ENCODE results near the gene SMAD3. TPM values are rescaled to one million over a fixed set of nuclear protein-coding genes. Genes with fewer than 3 reads are reported as not detected.

Gene SMAD3
- total RNA-seq, 2 donors from 2014 or later = 47.4 to 68.9 TPM

DNA sequence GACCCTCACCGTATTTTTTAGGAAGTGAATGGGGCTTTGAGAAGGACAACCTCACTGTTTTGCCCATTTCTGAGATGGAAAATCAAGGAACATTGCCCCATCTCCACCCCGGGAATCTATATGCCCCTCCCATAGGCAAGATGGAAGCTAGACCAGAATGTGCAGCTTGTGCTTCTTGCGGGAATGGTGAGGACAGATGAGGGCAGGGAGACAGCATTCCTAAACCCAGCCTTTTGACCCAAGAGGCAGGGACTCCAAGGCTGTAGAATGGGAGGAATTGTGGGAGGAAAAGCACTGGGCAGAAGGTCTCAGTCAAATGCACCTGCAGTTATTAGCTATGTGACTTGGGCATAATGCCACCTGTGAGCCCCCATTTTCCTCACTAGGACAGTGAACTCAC is 66.9 kb downstream of the SMAD3 start:
- Mint-ChIP-seq H3K27me3 (ENCODE audit: low read depth) (no peaks in the 10 kb centered on the region), H3K36me3 (ENCODE audit: insufficient read depth in 2 of 2) (peaks cover 2% of the 10 kb centered on the region in 2 donors), H3K27ac (no peak overlapping the region), H3K4me1 (ENCODE audit: low read depth) (peaks cover 99% of the 10 kb centered on the region), H3K4me3 (no peak overlapping the region), H3K9me3 (no peaks in the 10 kb centered on the region)
- no peak for ATAC-seq (replicated peaks in 1 of 2)
- DNase-seq = no peak

DNA sequence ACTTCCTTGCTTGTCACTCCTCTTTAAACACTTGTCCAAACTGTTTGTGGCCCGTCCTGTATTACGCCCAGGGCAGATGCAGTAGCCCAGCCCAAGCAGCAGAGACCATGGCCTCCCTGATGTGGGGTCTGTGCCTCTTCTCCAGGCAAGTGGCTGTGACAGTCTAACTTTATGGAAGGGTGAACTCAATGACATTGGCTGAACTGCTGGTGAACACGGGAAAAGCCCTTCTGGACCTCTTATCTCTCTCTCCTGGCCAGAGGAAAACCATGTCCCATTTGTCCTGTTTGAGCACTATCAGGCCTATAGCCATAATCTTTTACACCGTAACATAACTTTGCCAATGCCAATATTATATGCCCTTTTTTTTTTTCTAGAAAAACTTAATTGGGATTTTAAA is 67.6 kb downstream of the SMAD3 start:
- Mint-ChIP-seq H3K27ac (peak overlapping the region; percentile 79), H3K36me3 (ENCODE audit: insufficient read depth in 2 of 2) (peaks cover 0 to 2% of the 10 kb centered on the region in 2 donors), H3K4me3 (peak overlapping the region in 1 of 2 donors; percentile 95), H3K27me3 (ENCODE audit: low read depth) (no peaks in the 10 kb centered on the region), H3K9me3 (no peaks in the 10 kb centered on the region), H3K4me1 (ENCODE audit: low read depth) (peaks cover 99% of the 10 kb centered on the region)
- DNase-seq = no peak
- ATAC-seq (replicated peaks in 1 of 2) = no peak

DNA sequence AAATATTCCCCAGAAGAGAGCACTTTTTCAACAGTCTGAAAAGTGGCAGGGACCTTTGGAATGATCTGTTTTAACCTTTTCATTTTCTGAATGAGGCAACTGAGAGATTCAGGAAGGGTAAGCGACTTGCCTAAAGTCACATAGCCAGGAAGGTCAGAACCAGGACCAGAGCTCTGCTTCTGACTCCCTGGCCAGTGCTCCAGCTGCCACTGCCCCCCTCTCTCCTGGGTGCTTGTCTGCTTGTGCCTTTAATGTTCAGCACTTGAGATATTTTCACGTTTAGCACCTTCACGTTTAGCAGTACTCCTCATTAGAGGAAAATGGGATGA is 68.3 kb downstream of the SMAD3 start:
- DNase-seq (no peak), ATAC-seq (replicated peaks in 1 of 2) (peak; percentile 2 to 4)
- no peaks in the 10 kb centered on the region for H3K27me3 Mint-ChIP-seq (ENCODE audit: low read depth)
- H3K4me1 Mint-ChIP-seq (ENCODE audit: low read depth) = peaks cover 99% of the 10 kb centered on the region
- H3K4me3 Mint-ChIP-seq = peak overlapping the region; percentile 90 to 95
- no peaks in the 10 kb centered on the region for H3K9me3 Mint-ChIP-seq
- peaks cover 0 to 2% of the 10 kb centered on the region in 2 donors for H3K36me3 Mint-ChIP-seq (ENCODE audit: insufficient read depth in 2 of 2)
- peak overlapping the region; percentile 99 for H3K27ac Mint-ChIP-seq

DNA sequence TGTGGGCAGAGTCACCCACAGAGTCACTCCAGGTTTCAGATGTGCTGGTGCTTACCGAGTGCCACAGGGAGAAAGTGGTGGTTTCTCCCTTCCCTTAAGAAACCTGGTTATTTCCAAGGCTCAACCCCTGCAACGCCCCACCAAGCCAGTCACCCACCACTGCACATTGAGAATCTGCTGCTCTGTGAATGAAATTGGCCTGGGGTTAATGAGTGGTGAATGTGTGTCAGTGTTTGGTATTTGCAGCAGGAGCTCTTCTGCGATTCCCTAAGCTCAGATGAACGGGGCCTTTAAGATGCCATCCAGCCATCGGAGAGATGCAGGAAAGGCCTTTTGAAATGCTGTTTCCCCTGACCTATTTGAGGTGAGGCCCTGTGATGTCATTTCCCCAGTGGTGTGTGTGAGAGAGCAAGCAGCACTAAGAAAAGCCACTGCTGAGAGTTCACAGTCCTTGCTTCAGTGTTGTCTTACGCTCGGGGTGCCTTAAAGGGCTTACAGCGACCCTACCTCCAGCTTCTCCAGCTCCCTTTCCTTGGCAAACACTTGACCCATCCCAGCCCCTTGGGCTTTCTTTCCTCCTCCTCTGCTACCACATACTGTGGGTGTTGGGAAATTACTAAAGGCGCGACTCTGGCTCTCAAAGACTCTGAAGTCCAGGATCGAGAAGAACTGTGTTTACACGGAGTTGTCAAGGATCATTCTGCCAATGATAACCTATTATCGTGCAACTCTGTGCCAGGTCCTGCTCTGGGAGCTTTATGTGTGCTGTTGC is 68.9 kb downstream of the SMAD3 start:
- Mint-ChIP-seq H3K4me3 (peak overlapping the region; percentile 90 to 95), H3K4me1 (ENCODE audit: low read depth) (peaks cover 95% of the 10 kb centered on the region), H3K36me3 (ENCODE audit: insufficient read depth in 2 of 2) (peaks cover 0 to 2% of the 10 kb centered on the region in 2 donors), H3K9me3 (no peaks in the 10 kb centered on the region), H3K27me3 (ENCODE audit: low read depth) (no peaks in the 10 kb centered on the region), H3K27ac (peak overlapping the region; percentile 99)
- DNase-seq (peak; percentile 67 to 72), ATAC-seq (replicated peaks in 1 of 2) (peak; percentile 86 to 90)

DNA sequence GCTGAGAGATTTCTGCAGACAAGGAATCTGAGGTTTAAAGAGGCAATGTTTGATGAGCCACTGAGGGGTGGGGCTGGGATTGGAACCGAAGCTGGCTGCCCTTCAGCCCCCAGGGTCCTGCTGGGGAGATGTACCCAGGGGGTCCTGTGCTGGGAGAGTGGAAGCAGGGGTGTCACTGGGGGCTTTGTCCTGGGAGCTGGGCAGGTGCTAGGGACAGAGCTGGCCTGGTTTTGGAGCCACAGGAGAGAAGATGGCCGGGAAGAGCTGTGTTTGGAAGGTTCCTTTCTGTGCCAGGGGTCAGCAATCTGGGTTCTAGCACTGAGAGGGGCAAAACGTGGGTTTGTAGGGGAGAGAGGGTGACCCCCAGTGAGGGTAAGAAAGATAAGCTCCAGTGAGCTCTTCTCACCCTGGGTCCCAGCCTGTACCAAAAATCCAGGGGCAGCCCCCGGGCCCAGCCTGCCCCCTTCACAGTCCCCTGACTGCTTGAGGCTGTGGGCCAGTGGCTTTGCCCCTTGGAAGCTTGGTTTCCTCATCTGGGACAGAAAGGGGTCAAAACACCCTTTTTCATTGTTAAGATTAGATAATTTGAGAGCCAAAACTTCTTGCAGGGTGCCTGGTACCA is 69.6 kb downstream of the SMAD3 start:
- peak overlapping the region; percentile 99 for H3K27ac Mint-ChIP-seq
- DNase-seq (no peak), ATAC-seq (replicated peaks in 1 of 2) (peak; percentile 11 to 16)
- H3K9me3 Mint-ChIP-seq = no peaks in the 10 kb centered on the region
- H3K27me3 Mint-ChIP-seq (ENCODE audit: low read depth) = no peaks in the 10 kb centered on the region
- H3K4me3 Mint-ChIP-seq = peak overlapping the region; percentile 90 to 95
- H3K4me1 Mint-ChIP-seq (ENCODE audit: low read depth) = peaks cover 96% of the 10 kb centered on the region
- H3K36me3 Mint-ChIP-seq (ENCODE audit: insufficient read depth in 2 of 2) = peaks cover 0 to 2% of the 10 kb centered on the region in 2 donors

DNA sequence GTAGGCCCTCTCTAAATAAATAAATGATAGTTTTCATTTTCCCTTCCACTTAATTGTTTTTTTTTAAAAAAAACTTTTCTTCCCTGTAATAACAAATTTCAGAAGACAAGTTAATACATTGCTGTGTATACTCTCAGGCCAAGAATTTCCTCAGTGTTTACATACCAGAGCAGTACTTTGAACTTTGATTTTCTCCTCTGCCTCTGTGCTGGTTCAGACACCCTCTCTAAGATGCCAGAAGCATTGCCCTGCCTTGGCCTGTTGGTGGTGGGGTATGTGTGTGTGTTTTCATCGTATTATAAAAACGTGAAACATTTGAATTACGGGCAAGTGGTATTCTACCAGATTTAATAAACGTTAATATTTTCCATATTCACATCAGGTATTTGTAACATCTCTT is 70.1 kb downstream of the SMAD3 start:
- peak overlapping the region; percentile 99 for H3K27ac Mint-ChIP-seq
- H3K4me3 Mint-ChIP-seq = peak overlapping the region; percentile 90 to 95
- no peak for ATAC-seq (replicated peaks in 1 of 2)
- no peaks in the 10 kb centered on the region for H3K27me3 Mint-ChIP-seq (ENCODE audit: low read depth)
- H3K4me1 Mint-ChIP-seq (ENCODE audit: low read depth) = peaks cover 96% of the 10 kb centered on the region
- no peaks in the 10 kb centered on the region for H3K9me3 Mint-ChIP-seq
- H3K36me3 Mint-ChIP-seq (ENCODE audit: insufficient read depth in 2 of 2) = peaks cover 0 to 3% of the 10 kb centered on the region in 2 donors
- no peak for DNase-seq

DNA sequence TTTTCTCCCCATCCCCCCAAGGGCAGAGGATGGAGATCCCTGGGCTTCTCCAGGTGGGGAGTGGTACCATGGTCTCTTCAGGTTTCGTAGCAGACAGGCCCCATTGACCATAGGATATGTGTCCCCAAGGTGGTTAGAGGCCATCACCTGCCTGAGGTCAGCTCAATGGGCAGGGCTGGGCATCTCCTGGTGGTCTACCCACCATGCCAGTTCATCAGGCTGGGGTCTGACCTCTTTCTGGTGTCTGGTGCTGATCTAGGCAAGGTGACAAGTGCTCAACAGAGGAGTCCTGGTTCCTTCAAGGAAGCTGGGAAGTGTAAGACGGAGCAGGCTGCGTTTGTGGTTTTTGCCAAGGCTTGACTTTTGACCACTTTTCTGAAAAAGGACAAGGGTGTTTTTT is 71.4 kb downstream of the SMAD3 start:
- Mint-ChIP-seq H3K27me3 (ENCODE audit: low read depth) (no peaks in the 10 kb centered on the region), H3K27ac (peak overlapping the region; percentile 92), H3K4me1 (ENCODE audit: low read depth) (peaks cover 94% of the 10 kb centered on the region), H3K36me3 (ENCODE audit: insufficient read depth in 2 of 2) (peaks cover 0 to 3% of the 10 kb centered on the region in 2 donors), H3K4me3 (peak overlapping the region; percentile 34 to 77), H3K9me3 (no peaks in the 10 kb centered on the region)
- DNase-seq = no peak
- no peak for ATAC-seq (replicated peaks in 1 of 2)

DNA sequence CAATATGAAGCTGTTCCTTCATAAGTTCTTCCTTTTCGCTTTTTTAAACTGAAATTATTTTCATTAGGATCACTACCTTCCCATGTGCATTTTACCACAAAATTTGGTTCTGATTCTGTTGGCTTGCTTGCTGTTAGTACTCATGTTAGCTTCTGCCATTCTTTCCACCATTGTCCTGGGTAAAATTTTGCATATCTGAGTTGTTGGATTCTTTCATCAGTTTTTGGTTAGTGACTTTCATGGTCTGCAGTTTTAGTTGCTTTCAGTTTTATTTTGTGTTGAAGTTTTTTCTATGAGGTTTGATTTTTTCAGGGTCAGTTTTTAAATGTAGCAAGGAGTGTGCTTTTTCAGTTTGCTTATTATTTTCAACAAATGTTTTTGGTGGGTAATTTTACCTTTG is 71.9 kb downstream of the SMAD3 start:
- DNase-seq (no peak), ATAC-seq (replicated peaks in 1 of 2) (no peak)
- no peaks in the 10 kb centered on the region for H3K27me3 Mint-ChIP-seq (ENCODE audit: low read depth)
- H3K9me3 Mint-ChIP-seq = no peaks in the 10 kb centered on the region
- peaks cover 94% of the 10 kb centered on the region for H3K4me1 Mint-ChIP-seq (ENCODE audit: low read depth)
- H3K36me3 Mint-ChIP-seq (ENCODE audit: insufficient read depth in 2 of 2) = peaks cover 0 to 3% of the 10 kb centered on the region in 2 donors
- H3K27ac Mint-ChIP-seq = peak overlapping the region; percentile 92
- peak overlapping the region; percentile 43 to 77 for H3K4me3 Mint-ChIP-seq

DNA sequence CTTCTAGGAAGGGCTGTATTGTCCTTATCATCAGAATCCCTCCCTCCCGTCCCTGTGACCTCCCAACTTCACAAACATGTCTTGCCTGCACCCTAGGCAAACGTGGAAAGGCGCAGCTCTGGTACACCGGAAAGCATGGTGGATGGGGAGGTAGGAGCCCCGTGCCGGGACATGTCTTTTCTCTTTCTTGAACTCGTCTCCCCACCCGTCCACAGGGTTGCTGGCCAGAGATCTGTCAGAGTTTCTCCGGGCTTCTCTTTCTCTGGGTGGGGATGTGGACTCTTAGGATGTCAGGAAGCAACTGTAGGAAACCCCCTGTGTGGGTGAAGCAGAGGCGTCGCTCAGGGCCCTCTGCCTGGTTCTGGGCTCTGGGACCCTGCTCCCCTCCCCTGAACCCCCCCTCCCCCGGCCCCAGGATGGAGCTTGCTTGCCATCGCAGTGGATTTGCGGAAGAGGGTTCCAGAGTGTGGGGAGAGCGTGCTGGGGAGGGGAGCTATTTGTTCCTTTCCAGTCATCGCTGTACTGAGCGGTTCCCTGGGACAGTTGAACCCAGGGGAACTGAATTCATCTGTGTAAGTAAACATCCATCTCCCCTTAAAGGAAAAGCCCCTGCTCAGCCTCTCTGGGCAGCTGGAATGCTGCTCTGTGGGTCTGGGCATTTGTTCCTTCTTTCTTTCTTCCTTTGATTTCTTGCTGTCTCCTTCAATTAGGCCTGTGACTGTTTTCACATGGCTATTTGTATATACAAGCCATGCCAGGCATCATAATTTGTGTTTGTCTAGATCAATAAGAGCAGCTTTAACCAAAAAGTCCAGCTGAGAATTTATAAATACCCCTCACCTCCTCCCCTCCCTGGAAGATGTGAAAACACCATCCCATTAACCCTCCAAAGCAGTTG is 72.8 kb downstream of the SMAD3 start:
- H3K9me3 Mint-ChIP-seq = no peaks in the 10 kb centered on the region
- H3K4me1 Mint-ChIP-seq (ENCODE audit: low read depth) = peaks cover 92% of the 10 kb centered on the region
- ATAC-seq (replicated peaks in 1 of 2) = no peak
- H3K36me3 Mint-ChIP-seq (ENCODE audit: insufficient read depth in 2 of 2) = peaks cover 0 to 3% of the 10 kb centered on the region in 2 donors
- H3K27ac Mint-ChIP-seq = peak overlapping the region; percentile 92
- no peak for DNase-seq
- peak overlapping the region; percentile 53 to 77 for H3K4me3 Mint-ChIP-seq
- H3K27me3 Mint-ChIP-seq (ENCODE audit: low read depth) = no peaks in the 10 kb centered on the region

DNA sequence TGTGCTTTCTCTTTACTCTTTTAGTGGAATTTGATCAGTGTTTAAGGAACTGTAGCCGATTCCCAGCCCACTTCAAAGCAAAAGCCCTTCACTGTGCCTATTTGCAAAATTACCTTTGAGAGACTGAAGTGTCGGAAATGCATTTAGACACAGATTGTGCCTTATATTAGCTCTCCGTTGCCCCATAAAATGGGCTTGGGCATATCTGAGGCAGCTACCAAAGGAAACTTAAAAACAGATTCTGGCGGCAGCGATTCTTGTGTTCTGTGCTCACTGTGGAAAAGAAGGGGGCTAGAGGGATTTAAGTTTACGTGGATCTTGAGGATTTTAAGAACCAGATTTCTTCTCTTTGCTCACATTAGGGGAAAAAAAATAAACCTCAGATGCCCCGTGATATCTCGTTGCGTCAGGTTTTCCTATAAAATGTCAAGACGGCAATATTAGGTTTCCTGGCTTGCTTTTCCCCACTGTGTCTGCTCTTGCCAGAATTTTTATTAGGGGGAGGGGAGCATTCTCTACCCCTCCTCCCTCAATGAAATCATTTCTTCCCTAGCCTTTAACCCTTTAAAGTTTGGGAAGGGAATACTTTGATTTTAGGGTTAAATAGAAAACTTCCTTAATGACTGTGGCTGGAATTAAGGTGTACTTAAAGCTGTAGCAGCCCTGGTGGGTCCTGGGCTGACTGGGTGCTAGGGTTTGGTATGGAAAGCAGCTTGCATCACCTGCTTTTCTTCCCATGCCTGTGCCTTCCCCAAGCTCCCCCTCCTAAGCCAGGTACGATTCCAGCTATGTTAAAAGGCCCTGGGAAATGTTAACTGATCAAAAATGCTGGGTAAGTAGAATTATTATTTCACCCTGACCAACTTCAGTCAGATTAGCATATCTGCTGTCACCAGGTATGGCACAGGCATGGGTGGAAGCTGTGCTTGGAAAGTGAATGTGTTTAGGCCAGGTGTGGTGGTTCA is 73.8 kb downstream of the SMAD3 start:
- no peaks in the 10 kb centered on the region for H3K9me3 Mint-ChIP-seq
- peak overlapping the region in 1 of 2 donors; percentile 35 for H3K4me3 Mint-ChIP-seq
- no peak for DNase-seq
- no peaks in the 10 kb centered on the region for H3K27me3 Mint-ChIP-seq (ENCODE audit: low read depth)
- peak overlapping the region; percentile 62 for H3K27ac Mint-ChIP-seq
- no peak for ATAC-seq (replicated peaks in 1 of 2)
- H3K4me1 Mint-ChIP-seq (ENCODE audit: low read depth) = peaks cover 82% of the 10 kb centered on the region
- H3K36me3 Mint-ChIP-seq (ENCODE audit: insufficient read depth in 2 of 2) = peaks cover 0 to 3% of the 10 kb centered on the region in 2 donors

DNA sequence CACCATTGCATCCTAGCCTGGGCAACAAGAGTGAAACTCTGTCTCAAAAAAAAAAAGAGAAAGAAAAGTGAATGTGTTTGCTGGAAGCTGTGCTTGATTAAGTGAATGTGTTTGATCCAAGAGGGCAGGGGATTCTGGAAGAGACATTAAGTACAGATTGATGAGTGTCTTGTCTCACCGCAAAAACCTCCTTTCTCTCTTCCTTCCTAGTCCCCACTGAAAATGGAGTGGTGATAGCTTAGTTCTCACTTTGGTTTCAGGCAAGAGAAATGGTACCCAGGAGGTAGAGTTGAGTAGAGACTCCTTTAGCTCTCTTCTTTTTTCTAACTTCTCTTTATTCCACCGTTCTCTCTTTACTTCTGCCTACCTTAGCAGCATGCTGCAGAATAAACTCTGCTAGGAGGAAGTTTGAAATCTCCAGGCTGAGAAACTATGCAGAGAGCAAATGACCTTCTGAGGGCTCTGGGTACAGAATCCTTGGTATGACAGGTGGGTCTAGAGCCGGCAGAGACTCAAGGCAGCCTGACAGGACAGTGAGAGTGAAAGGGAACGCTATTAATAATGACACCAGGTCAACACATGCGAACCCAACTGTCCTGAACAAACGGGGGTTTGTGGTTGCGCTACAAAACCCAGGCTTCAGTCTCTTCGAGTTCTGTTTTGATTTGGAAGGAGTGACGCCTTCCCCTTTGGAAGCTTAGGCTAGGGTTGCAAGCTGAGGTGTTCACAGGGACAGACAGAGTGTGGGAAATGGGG is 74.9 kb downstream of the SMAD3 start:
- H3K4me1 Mint-ChIP-seq (ENCODE audit: low read depth) = peaks cover 79% of the 10 kb centered on the region
- no peak for ATAC-seq (replicated peaks in 1 of 2)
- peaks cover 0 to 3% of the 10 kb centered on the region in 2 donors for H3K36me3 Mint-ChIP-seq (ENCODE audit: insufficient read depth in 2 of 2)
- H3K27me3 Mint-ChIP-seq (ENCODE audit: low read depth) = no peaks in the 10 kb centered on the region
- H3K27ac Mint-ChIP-seq = peak overlapping the region; percentile 16
- H3K4me3 Mint-ChIP-seq = peak overlapping the region; percentile 3 to 29
- DNase-seq = no peak
- no peaks in the 10 kb centered on the region for H3K9me3 Mint-ChIP-seq
